HepG2 (cell line): ENCODE results near the gene RFXAP. TPM values are rescaled to one million over a fixed set of nuclear protein-coding genes. Genes with fewer than 3 reads are reported as not detected.

Source experiments
- CBX1 ChIP-seq: IDR thresholded peaks from one replicate; pipeline ENCODE4 v1.6.1; 2016; ENCODE audit warnings: antibody characterized with exemption, low read depth
- CBX2 ChIP-seq, 2 experiments: fragments of 200-600 bp in 1 of 2; sonication (generic); formaldehyde crosslinking in 1 of 2; IDR thresholded peaks; 2 replicates each; pipeline versions ENCODE4 v1.7.0 to v1.8.1; 2018 to 2022; ENCODE audit warnings: low read depth in 2 of 2, low read length in 1 of 2, mild to moderate bottlenecking in 1 of 2, missing genetic modification reagents in 1 of 2
- GMEB1 ChIP-seq: sonication (generic); formaldehyde crosslinking; IDR thresholded peaks from 2 replicates; pipeline ENCODE4 v1.5.1; 2020; ENCODE audit warnings: missing genetic modification reagents, mild to moderate bottlenecking, borderline replicate concordance
- HOXA9 ChIP-seq: sonication (generic); formaldehyde crosslinking; IDR thresholded peaks from 2 replicates; pipeline ENCODE4 v1.8.1; 2022; ENCODE audit warnings: missing genetic modification reagents, mild to moderate bottlenecking, moderate library complexity, borderline replicate concordance
- NFAT5 ChIP-seq: sonication (generic); formaldehyde crosslinking; IDR thresholded peaks from 2 replicates; pipeline ENCODE4 v1.4.0; 2020; ENCODE audit warnings: missing genetic modification reagents
- NFKB2 ChIP-seq: sonication (generic); formaldehyde crosslinking; IDR thresholded peaks from 2 replicates; pipeline ENCODE4 v1.4.0; 2020; ENCODE audit warnings: missing genetic modification reagents, borderline replicate concordance
- NR2F1 ChIP-seq, 2 experiments: fragments of 450-650 bp in 1 of 2; formaldehyde crosslinking in 1 of 2; IDR thresholded peaks; 2 replicates each; pipeline versions ENCODE4 v1.5.0 to v1.6.1; 2016 to 2020; ENCODE audit warnings: mild to moderate bottlenecking in 1 of 2, missing compliant biosample characterization in 1 of 2, missing genetic modification reagents in 1 of 2, moderate library complexity in 1 of 2
- POLR2AphosphoS2 ChIP-seq: IDR thresholded peaks from 2 replicates; pipeline ENCODE4 v1.6.1; 2011; ENCODE audit warnings: low read depth, low read length, improper control_type of control experiment
- RBM22 ChIP-seq: fragments of 200-400 bp; formaldehyde crosslinking; optimal IDR thresholded peaks from 2 replicates; pipeline ENCODE3; 2017; ENCODE audit warnings: mild to moderate bottlenecking, low read length, moderate library complexity
- RFX3 ChIP-seq: IDR thresholded peaks from 2 replicates; pipeline ENCODE4 v1.6.1; 2016; ENCODE audit warnings: missing biosample characterization, missing genetic modification reagents
- RXRA ChIP-seq: sonication (generic); formaldehyde crosslinking; IDR thresholded peaks from 2 replicates; pipeline ENCODE4 v1.5.1; 2020; ENCODE audit warnings: missing genetic modification reagents
- ZNF138 ChIP-seq: sonication (generic); formaldehyde crosslinking; IDR thresholded peaks from 2 replicates; pipeline ENCODE4 v1.5.0; 2020; ENCODE audit warnings: mild to moderate bottlenecking, low read depth, missing genetic modification reagents
- polyA plus RNA-seq, 8 experiments: library from polyadenylated mRNA; depleted of rRNA in 3 of 8; stranded (reverse) in 7 of 8; unstranded in 1 of 8; fragments of >200 nt; fragmentation: Illumina TruSeq in 4 of 8; extraction: Trizol in 4 of 8; gene quantifications; 2 replicates each; pipeline versions ENCODE4 v1.2.1 to v1.2.3, GENCODE V29; 2011 to 2016; ENCODE audit warnings: low read depth in 4 of 8, missing spikeins in 1 of 8, mixed read lengths in 1 of 8; ENCODE audit not compliant: insufficient read depth in 1 of 8
- total RNA-seq, 5 experiments: library from RNA; depleted of rRNA; stranded (reverse); fragments of >200 nt; fragmentation: Illumina TruSeq; extraction: Trizol; gene quantifications; 2 replicates each; pipeline ENCODE4 v1.2.3, GENCODE V29; 2016; ENCODE audit warnings: low read depth in 1 of 5

RFXAP gene
- total and polyA plus RNA-seq, 2 of the 13 experiments (the other 11 are each of a cell fraction or from before 2014, with no cell fraction given): 1.8 to 7.9 TPM

DNA sequence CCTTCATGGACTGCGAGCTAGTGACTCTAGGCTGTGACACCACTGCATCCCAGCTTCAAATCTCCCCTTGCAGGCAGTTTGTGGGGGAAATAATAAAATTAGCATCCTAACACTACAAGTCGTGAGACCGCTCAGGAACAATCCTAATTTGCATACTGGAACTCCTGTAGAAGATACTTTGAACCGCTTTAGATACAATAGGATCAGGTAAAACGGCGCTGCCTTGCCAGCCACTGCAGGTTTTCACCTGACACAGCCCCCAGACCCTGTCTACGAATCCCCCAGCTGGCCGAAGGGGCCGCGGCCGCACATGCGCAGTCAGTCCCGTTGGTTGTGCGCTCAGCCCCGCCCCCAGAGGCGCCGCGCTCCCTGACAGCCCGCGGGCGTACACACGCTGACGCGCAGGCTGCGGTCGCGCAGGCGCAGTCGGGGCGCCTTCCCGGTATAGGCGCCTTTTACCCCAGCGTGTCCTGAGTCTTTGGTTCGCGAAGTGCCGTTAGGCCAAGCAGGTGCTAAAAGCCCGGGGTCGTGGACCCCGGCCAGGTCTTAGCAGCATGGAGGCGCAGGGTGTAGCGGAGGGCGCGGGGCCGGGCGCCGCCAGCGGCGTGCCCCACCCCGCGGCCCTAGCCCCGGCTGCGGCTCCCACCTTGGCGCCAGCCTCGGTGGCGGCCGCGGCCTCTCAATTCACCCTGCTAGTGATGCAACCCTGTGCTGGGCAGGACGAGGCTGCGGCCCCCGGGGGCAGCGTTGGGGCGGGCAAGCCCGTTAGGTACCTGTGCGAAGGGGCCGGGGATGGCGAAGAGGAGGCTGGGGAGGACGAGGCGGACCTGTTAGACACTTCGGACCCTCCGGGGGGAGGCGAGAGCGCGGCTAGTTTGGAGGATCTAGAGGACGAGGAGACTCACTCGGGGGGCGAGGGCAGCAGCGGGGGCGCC, at the start of gene RFXAP (continued):
- no peak for TF ChIP-seq RFX3 (CRISPR knock-in tag)
- TF ChIP-seq NFKB2 (CRISPR knock-in tag): no peak; the same call in 1 of the 2 replicates
- TF ChIP-seq ZNF138 (CRISPR knock-in tag): no peak
- TF ChIP-seq POLR2AphosphoS2: no peak
- no peak for TF ChIP-seq CBX2 (IDR thresholded peaks at IDR 0.05; ENCODE audit: low read depth, low read length)
- no peak for TF ChIP-seq CBX2 (CRISPR knock-in tag; IDR thresholded peaks at IDR 0.05; ENCODE audit: low read depth)
- peak; percentile 37; the same call in 1 of the 2 replicates for TF ChIP-seq HOXA9
- TF ChIP-seq RBM22: no peak
- peak; percentile 84 for TF ChIP-seq GMEB1 (CRISPR knock-in tag)
- TF ChIP-seq CBX1: no peak
- no peak for TF ChIP-seq NR2F1 (CRISPR knock-in tag; IDR thresholded peaks at IDR 0.05)
- no peak for TF ChIP-seq RXRA (CRISPR knock-in tag)
- no peak for TF ChIP-seq NFAT5 (CRISPR knock-in tag)
